GM04503 (cell line): ENCODE results near the gene ACOT13.
"Not testable (repeated sequence)": the region's sequence is repeated elsewhere in the genome, so short reads cannot be mapped to it uniquely, and the experiment has no call there.

ENCODE experiments used
- DNase-seq: peaks from one replicate; pipeline ENCODE4 v3.0.0-alpha.2; 2012; ENCODE audit warnings: low read depth

The ACOT13 gene

DNA sequence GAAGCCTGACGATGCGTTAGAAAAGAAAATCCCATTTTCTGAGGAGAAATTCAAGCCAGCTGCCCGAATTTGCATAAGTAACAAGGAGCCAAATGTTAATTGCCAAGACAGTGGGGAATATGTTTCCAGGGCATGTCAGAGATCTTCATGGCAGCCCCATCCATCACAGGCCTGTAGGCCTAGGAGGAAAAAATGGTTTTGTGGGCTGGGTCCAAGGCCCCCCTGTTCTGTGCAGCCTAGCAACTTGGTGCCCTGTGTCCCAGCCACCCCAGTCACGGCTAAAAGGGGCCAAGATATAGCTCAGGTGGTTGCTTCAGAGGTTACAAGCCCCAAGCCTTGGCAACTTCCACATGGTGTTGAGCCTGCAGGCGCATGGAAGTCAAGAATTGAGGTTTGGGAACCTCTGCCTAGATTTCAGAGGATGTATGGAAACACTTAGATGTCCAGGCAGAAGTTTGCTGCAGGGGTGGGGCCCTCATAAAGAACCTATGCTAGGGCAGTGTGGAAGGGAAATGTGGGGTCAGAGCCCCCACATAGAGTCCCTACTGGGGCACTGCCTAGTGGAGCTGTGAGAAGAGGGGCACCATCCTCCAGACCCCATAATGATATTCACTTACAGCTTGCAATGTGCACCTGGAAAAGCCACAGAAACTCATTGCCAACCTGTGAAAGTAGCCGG lies 64.7 kb downstream of the ACOT13 start:
- DNase-seq, result not testable (repeated sequence)

DNA sequence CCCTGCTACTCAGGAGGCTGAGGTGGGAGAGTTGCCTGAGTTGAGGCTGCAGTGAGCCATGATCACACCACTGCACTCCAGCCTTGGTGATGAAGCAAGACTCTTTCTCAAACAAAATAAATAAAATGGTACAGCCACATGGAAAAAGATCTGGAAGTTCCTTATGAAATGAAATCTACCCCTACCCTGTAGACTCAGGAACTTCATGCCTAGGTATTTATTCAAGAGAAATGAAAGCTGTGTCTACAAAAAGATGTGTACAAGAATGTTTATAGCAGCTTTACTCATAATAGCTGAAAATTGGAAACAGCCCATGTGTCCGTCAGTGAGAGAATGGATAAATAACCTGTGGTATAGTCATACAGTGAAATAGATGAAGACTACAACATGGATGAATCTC lies 67.3 kb downstream of the ACOT13 start:
- no peak for DNase-seq

GRCh38 chr6:24734710-24735109 lies 67.8 kb downstream of the ACOT13 start:
- DNase-seq, result not testable (repeated sequence)

GRCh38 chr6:24738741-24739140 lies 71.9 kb downstream of the ACOT13 start:
- no peak for DNase-seq

GRCh38 chr6:24740861-24741260 lies 74.0 kb downstream of the ACOT13 start:
- no peak for DNase-seq

DNA sequence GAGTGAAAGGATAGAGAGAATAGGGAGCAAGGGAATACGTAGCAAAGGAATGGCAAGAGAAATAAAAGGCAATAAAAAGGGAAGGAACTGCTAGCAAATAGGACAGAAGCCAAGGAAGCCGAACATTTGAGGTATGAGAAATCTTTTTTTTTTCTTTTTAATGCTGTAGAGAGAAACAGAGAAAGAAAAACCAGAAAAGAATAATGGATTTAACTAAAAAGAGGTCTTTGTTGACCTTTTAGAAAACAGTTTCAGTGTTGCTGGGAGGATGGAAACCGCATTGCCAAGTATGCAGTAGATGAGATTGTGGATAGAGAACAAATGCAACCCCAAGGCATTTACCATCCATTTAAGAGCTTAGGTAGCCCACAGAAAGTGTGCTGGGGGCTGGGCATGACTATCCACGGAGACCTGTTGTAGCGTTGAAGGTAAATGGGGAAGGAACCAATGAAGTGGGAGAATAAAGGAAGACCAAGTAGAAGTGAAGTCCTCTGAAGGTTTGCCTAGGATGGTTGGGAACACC lies 75.4 kb downstream of the ACOT13 start:
- no peak for DNase-seq

DNA sequence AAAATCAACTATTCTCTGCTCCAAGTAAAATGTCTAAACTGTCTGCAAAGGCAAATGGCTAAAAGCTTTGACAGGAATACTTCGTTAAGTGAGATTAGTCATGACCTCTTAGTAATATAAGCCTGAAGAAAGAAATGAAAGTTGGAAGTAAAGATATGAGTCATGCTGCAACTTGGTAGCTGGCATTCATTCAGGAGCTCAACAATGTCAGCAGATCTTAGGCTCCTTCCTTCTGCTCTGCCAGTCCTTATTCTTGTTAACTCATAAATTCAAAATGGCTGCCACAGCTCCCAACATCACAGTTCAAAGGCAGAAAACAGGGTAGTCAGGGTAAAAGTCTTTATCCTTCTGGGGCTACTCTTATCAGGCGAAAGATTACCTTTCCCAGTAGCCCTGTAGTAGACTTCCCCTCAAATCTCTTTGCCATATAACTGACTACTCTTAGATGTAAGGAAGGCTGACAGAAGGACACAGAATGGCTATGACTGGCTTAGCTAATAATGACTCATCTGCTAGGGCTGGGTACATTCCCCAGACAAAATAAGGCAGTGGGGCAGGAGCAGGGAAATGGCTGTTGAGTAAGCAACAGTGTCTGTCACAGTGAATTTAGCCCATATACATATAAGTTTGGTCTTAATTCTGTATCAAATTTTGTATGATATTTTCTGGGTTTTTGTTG lies 76.5 kb downstream of the ACOT13 start:
- peak; percentile 90 for DNase-seq

DNA sequence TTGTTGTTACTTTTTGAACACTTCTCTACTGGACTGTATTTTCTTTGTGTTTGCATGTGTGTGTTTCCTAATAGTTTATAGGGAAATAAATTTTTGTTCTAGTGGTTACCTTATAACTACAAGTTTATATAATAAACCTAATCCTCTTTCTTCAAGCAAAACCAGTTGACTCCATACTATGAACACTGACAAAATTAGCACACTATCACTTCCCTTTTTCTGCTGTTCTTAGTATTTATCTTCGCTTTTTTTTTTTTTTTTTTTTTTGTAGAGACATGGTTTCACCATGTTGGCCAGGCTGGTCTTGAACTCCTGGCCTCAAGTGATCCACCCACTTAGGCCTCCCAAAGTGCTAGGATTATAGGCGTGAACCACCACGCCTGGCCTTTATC lies 77.1 kb downstream of the ACOT13 start:
- DNase-seq, result no peak

DNA sequence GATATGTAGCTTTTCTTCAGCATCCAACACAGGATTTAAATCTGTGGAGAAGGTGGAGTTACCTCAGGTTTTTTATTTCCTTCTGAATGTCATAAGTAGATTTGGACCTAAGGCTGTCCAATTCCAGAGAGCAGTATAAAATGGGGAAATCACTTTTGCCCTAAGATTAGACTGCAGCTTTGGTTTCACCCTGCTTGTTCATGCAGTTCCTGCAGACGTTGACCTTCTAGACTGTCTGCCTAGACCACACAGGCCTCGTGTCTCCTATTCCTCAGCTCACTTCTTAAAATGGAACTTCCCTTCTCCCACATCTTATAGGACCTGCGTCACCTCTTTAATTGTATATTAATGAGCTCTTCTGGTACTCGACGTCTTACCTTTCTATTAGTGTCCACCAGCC lies 78.0 kb downstream of the ACOT13 start:
- DNase-seq, result no peak

DNA sequence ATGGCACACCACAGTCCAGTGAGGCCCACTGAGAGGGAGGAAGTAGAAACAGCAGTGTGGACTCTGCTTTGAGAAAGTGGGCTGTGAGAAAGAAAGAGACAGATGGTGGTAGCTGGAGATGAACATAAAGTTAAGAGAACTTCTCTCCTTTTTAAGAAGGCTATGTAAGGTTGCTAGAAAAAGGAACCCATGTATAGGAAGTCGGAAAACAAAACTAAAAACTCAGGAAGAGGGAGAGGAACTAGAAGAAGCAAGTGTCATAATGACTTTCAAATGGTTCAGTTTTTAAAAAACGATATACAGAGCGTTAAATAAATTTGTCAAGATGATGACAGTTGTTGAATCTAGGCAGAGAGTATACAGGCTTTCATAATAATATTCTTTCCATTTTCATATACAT lies 82.4 kb downstream of the ACOT13 start:
- DNase-seq, result no peak

DNA sequence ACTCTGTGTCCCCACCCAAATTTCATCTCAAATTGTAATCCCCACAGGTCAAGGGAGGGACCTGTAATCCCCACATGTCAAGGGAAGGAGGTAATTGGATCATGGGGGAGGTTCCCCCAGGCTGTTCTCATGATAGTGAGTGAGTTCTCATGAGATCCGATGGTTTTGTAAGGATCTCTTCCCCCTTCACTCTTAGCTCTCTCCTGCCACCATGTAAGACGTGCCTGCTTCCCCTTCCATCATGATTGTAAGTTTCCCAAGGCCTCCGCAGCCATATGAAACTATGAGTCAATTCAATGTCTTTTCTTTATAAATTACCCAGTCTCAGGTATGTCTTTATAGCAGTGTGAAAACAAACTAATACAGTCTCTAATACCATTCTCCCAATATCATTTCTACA lies 84.0 kb downstream of the ACOT13 start:
- DNase-seq, result not testable (repeated sequence)

GRCh38 chr6:24752503-24752902 lies 85.6 kb downstream of the ACOT13 start:
- no peak for DNase-seq

GRCh38 chr6:24752917-24753492 lies 86.1 kb downstream of the ACOT13 start:
- DNase-seq, result no peak

GRCh38 chr6:24753545-24753944 lies 86.7 kb downstream of the ACOT13 start:
- no peak for DNase-seq

- DNase-seq, result not testable (repeated sequence)
Observed at GRCh38 chr6:24754378-24754777, 87.5 kb downstream of the ACOT13 start.
